A673 (cell line): Measurements from ENCODE around the gene RPL34.

ENCODE experiments used
- CTCF ChIP-seq: fragments of 300-800, 200-600 bp; sonication (generic); conservative IDR thresholded peaks from 2 replicates; pipeline ENCODE4 v1.5.1; 2017; ENCODE audit warnings: low read depth, mild to moderate bottlenecking, antibody characterized with exemption, low read length, moderate library complexity, mixed read lengths
- EZH2 ChIP-seq: fragments of 200-600 bp; sonication (generic); IDR thresholded peaks from 2 replicates; pipeline ENCODE4 v1.6.1; 2017; ENCODE audit warnings: borderline replicate concordance, low read depth, mild to moderate bottlenecking, mixed read lengths, antibody characterized with exemption, low read length; ENCODE audit not compliant: poor library complexity, severe bottlenecking

- TF ChIP-seq CTCF = no peak
- TF ChIP-seq EZH2 = no peak
These were observed 14.8 kb downstream of the RPL34 start for GRCh38 chr4:108635070-108635655.
